HepG2 (cell line): ENCODE results near the gene POU2AF2.

Experiments
- POLR2A ChIP-seq, 2 experiments: IDR thresholded peaks; 2 replicates each; pipeline ENCODE4 v1.6.1; 2011; ENCODE audit warnings: low read depth in 2 of 2, low read length in 2 of 2, mild to moderate bottlenecking in 1 of 2, moderate library complexity in 1 of 2; ENCODE audit not compliant: insufficient read depth in 1 of 2
- POLR2G ChIP-seq: fragments of 200-400 bp; formaldehyde crosslinking; IDR thresholded peaks from 2 replicates; pipeline ENCODE4 v1.6.1; 2018; ENCODE audit warnings: mild to moderate bottlenecking, low read depth, low read length, moderate library complexity

DNA sequence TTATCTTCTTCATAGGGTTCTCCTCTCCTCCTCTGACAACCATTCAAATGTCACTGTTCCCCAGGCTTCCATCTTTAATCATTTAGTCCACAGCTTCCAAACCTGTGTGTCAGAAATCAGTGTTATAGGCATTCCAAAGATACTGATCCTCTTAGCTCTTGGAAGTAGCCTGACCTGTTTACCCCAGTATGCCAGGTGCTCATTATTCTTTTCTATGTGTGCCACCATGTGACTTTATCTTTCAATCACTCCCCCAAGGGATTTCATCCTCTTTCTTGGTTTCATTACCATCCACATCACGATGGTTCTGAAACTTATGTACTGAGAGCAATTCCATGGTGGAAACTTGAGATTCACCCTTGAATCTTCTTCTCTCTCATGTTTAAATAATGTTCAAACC lies 7.6 kb downstream of the POU2AF2 start:
- TF ChIP-seq POLR2G (no peak), POLR2A (IDR thresholded peaks at IDR 0.05; ENCODE audit: insufficient read depth in 1 of 2, low read depth in 2 of 2, low read length in 2 of 2) (no peak)
